Measurements from ENCODE around the gene EEFSEC.

EEFSEC gene

DNA sequence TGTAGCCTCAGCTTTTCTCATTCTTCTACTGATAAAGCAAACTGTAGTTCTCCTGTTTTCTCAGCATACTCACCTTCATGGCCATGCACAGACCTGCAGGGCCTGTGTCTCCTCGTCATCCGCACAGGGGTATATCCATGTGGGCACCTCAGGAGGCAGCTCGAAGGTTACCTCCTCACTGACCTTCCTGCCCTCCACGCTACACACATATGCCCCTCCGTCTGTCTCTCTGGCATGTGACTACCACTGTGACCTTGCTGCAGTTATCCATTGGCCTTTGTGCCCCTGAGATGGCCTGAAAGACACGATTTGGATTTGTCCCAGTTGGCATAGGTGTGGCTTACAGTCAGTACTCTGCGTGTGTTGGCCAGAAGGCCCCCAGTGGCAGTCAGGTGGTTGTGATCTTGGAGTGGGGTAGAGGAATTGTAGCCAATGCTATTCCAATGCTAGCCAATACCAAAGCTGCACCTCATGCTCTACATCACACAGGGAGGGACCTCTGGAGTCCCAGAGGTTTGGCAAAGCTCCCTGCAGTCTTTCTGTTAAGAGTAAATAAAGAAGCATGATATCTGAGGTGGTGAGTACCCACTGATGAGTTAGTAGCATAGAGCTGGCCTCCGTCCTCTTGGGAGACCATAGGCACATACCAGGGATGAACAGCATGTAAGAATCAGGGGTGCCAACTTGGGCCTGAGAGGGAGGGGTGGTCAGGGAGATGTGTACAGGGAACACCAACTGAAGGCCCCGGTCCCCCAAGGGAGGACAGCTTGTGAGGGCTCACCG lies 143.4 kb downstream of the EEFSEC start:
- no peak for FAIRE-seq

DNA sequence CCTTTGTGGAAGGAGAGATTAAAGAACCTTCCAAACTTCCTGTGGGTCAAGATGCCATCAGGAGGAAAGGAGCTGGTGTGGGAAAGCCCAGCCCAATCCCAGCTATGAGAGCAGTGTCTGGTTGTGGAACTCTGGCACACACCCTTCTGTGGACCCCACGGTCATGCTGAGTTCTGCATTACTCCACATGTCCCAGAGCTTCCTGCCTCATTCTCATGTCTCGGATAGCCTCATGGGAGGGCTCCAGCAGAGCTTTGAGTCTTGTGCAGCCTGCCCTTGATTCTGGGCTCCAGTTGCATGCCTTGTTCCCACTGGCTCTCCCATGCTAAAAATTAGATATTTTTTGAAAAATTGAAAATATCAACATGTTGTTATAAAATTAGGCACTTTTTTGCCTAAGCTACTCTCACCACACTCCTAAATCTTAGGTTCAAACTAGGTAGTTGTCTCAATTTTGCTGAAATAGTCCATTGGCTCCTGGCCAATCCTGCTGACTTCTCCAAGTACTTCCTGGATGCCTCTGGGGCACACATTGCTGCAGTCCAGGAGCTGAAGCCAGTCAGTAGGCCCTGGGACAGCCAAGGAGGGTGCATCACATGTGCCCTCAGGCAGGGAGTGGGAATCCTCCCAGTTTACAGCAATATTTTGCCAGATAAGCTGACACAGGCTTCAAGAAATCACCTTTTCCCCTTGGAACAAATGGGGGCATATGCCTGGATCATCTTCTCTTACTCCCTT lies 144.3 kb downstream of the EEFSEC start:
- FAIRE-seq: no peak

DNA sequence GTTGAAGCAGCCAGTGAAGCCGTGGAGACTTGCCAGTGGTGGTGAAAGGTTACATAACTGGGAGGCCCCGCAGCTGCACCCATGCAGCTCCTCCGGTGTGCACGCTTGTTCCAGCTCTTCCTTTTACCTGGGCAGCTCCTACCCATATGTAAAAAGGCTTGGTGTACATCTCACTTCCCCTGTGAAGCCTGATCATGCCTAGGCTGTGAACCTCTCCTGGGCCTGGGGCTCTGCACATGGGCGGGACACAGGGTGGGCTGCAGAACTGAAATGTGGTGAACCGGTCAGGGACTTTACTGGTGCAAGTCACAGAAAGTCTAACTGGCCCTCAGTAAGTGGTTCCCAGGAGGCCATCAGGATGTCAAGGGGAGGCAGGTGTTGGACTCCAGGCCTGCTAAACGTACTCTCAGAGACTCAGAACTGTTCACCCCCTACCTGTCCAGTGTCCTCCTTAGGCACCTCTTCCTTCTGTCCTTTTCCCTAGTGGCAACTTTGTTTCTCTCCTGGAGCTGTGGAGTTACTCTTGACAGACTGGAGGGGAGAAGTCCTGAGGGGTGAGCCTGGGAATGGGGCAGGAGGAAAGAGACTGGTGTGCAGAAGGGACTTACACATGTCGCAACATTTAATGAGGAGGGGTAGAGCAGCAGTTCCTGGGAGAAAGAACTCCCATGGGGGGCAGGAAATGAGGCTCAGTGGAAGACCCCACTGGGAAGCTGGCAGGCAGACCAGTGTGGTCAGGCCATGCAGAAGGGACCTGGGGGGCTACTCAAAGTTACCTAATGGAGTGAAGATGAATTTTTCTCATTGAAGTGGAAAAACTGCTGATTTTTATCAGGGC lies 148.1 kb downstream of the EEFSEC start:
- no peak for FAIRE-seq

DNA sequence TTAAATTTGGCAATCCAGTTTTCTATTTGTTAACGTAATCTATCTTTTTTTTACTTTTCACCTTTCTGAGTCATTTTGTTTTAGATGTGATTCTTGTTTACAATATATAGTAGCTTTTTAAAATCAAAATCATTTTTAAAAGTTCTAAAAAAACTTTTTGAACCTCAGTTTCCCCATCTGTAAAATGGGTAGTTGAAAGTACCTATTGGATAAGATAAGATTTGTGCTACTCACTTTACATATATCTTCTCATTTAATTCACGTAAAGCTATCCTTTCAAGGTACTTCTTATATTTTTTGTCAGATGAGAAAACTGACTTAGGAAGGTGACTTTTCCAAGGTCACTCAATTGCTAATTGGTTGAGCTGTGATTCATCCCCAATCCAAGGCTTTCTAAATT lies 153.2 kb downstream of the EEFSEC start:
- no peak for FAIRE-seq

DNA sequence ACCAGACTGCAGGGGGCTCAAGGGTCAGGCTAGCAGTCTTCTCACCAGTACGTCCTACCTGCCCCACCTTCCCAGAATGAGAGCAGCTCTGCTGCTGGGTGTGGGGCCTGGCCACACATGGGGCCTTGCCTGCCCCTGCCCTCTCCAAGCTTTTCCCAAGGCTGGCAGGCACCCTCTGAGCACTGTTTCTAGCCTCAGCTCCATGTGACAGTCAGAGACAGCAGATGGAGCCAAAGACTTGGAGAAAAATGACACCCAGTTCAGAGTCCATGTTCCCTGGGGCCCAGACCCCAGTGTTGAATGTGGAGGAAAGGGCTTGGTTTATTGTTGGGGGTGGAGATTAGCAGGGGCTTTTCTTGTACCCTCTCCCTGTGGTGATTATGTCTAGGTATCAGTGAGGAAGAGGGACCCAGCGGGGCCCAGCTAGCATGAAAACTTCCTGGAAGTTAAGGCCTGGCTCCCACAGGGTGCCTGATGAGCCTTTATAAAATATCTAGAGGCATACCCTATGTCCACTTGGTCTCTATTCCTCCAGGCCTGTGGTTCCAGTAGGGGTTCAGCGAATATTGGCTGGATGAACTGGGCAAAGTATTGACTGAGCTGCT lies 153.8 kb downstream of the EEFSEC start:
- no peak for FAIRE-seq

DNA sequence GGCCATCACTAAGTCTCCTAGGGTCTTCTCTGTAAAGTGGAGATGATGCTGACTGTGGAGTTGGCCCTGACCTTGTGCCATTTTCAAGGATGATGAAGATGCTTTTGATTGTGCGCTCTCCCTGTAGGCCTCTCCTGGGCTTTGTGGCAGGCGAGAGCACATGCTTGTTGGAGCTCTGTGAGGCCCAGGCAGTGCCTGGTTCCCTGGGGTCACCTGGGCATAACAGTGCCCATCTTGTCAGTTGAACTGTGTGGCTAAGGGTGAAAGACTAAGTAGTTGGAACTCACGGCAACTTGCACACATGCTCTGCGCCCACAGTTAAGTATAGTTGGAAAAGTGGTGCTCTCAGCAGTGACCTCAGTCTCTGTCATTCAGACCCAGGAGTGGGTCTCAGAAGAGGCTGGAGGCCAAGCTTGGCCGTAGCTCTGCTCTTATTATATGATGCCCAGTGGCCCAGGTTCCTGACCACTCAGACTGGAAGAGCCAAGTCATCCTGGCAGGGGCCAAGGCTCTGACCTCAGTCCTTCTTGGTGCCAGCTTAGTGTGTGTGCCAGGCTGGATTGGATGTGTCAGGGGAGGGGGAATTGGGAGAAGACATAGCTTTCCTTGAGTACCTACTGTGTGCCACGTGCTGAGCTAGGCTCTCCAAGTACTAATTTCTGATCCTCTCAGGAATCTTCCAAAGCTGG lies 154.6 kb downstream of the EEFSEC start:
- FAIRE-seq: no peak

DNA sequence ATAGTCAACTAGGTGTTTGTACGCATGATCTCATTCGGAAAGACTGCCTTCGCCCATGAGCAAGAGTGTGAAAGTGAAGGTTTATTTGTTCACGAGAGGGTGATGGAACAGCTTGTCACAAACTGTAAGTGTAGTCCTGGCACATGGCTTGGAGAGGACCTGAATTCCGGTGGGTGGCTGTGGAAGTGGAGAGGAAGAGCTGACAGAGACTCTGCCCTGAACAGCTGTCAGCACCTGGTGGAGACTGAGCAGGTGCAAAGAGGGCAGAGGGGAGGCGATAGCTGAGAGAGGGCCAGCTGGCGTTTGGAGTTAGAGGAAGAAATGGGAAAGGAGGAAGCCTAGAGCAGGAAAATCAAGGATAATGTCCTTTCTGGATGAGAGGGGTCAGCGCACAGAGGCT lies 155.7 kb downstream of the EEFSEC start:
- no peak for FAIRE-seq

DNA sequence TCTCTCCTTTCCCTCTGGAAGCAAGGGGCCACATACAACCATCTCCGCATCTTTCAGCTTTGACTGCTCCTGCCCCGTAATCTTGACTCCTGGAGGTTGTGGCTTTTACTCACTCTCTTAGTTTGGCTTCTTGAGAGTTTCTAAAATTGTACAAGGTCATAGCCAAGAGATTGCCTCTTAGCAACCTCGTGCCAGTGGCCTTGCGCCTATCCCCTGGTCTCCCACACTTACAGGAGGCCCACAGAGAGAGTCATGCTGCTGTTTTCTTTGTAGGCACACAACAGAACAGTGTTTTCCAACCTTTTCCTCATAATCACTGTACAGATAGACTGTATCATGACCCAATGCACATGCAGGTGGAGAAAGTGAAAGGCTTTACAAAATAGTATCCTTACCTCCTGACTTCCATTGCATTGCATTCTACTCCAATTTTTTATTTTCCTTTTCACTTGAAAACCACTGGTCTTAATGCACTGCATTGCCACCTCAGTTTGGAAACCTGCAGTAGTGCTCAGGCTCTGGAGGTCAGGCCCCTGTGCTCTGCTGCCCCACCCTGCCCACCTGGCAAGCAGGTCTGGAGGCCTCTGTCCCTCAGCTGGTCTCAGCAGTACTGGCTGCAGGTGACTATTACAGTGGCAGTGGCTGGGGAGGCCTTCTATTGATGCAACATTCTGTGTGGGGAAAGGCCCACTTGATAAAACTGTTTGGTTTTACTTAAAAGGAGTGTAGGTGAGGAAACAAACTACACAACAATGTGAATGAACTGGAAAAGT lies 157.2 kb downstream of the EEFSEC start:
- FAIRE-seq: no peak

DNA sequence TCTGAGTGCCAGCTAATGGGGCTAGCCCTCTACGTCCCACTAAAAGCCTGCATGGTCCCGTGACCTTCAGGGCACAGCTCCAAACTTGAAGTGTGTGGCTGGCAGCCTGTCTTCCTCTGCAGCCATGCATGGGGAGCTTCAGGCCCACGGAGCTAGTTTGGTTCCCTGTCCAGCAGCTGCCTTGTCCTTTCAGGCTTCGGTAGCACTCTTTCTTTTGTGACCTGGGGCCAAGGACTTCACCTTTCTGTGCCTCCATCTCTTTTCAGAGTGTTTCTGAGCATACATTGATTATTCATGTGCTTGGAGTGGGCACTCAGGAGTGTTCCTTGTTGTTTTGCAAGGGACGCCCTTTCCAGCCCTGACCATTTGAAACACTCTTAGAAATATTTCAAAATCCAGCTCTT lies 158.2 kb downstream of the EEFSEC start:
- FAIRE-seq: no peak

DNA sequence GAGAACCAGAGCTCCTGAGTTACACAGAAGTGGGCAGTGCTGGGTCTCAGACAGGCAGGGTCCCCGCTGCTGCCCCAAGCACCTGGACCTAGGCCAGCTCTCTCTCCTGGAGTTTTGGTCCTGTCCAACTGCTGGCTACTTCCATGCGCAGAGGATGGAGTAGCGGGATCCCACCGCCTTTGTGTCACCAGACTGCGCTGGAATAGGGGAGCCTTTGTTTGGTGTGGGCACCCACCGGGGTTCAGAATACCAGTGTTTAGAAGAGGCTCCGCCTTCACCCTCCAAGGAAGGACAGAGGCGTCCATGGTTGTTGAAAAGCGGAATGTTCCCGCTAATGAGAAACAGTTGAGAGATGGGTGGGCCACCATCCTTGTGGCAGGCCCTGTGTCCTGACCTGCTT lies 159.0 kb downstream of the EEFSEC start:
- FAIRE-seq: no peak

DNA sequence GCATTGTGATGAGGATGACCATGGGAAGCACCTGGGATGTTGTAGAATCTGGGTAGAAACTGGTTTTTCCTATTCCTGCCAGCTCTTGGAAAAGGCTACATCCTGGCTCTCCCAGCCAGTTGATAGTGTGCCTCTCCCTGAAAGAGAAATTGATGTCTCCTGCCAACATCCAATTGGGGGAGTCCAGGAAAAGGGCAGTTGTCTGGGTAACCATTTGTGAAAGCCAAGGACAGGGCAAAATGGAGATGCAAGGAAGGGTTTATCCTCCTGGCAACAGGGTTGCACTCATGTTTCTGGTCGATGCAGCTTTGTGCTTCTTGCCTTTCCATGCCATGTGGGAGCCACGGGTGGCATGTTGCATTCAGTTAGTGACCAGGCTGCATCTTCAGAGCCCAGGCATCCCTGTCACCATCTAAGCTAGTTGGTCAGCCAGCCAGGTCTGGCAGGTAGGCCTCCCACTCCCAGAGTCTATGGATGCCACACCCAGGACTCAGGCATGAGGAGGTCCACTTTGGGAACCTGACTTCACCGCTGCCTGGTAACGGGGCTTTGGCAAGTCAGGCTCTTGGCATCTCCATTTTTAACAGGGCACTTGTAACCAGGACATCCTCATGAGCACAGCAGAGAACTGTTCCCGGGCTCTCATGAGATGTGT lies 159.9 kb downstream of the EEFSEC start:
- FAIRE-seq: no peak

DNA sequence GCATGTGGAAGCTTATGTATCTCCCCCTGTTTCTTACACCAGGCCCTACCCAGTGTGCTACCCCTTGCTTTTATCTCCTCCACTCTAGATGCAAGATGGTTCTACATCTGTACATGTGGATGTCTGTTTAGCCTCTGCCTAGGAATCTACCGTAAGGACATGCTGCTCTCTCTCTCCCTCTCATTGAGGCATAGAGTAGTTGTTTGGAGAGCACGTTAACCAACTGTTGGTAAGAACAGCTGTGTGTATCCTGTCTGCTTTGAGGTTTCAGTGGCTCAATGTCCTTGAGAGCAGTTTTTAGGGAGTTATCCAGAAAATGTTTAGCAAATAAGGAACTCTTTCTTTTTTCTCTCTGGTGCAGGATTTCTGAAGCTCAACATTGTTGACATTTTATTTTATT lies 160.7 kb downstream of the EEFSEC start:
- no peak for FAIRE-seq

DNA sequence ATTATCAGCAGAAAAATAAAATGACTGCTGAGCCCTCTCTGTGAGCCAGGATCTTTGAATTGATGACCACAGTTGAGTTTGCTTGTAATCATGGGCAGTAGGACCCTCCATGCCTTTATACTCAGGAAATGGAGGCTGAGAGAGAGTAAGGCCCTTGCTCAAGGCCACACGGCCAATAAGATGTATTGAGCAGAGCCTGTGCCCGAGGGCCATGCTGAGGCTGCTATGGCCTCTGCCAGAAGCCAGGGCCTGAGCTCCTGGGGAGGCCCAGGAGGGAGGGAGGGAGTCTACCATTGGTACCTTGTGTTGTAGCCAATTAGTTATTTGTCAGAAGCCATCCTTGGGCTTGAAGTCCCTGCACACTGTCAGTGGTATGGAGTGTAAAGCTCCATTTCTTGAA lies 162.0 kb downstream of the EEFSEC start:
- no peak for FAIRE-seq

DNA sequence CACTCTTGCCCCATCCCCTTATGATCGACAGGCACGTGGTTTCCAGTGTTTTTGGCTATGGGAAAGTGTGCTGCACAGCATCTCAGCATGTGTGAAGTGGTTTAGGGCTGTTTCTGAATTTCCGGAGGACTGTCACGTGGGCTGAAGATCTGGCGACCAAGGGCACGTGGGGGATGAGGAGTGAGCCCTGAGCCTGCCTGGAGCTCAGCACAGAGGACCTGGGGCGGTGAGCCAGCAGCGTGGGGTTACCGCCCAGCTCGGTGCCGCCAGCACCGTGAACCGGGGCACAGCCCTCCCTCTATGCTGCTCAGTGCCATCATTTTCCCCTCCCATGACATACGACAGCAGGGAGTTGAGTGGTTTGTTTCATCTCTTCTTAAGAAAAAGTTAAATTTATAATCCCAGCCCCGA lies 163.2 kb downstream of the EEFSEC start:
- FAIRE-seq: no peak

DNA sequence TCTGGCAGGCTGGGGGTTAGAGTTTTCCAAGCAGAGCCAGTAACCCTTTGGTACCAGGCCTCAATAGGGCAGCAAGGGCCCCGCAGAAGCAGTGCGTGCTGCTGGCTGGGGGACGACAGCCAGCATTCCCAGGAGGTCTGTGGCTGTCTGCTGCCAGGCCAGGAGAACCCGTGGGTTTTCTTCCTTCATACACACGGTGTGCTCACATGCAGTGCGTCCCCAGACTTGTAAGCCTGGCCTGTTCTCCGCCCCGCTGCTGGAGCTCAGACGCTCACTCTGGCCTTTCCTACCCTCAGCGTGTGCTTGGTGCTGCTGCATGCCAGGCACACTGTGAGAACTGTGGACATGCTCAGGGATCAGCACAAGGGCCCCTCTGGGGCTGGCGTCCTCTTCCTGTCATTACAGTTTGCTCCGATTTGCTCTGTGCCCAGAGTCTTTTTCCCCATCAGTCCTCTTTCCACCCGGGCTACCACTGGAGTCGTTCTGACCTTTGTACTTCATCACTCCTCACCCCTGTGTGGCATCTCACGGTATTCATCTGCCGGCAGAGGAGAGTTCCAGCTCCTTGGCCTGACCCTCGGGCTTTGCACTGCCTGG lies 163.9 kb downstream of the EEFSEC start:
- FAIRE-seq: no peak

DNA sequence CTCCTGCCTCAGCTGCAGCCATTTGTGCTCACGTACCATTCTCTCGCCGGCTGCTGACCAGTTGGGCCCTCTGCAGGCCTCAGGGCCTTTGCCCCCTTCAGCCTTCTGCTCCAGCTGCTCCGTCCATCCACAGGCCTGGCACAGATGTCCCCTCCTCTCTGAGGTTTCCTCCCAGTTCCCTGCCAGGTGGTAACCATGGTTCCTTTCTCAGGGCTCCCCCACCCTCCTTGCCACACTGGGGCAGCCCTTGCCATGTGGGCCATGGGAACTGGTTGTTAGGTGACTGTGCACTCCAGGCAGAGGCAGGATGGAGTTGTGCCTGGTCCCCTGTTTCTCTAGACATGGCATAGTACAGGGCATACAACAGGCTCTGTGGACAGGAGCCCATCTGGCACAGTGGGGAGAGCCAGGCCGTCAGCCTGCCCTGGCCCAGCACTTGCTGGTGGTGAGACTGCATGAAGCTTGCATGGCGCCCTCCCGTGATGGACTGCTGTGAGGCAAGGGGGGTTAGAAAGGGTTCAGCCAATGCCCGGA lies 164.5 kb downstream of the EEFSEC start:
- FAIRE-seq: no peak

DNA sequence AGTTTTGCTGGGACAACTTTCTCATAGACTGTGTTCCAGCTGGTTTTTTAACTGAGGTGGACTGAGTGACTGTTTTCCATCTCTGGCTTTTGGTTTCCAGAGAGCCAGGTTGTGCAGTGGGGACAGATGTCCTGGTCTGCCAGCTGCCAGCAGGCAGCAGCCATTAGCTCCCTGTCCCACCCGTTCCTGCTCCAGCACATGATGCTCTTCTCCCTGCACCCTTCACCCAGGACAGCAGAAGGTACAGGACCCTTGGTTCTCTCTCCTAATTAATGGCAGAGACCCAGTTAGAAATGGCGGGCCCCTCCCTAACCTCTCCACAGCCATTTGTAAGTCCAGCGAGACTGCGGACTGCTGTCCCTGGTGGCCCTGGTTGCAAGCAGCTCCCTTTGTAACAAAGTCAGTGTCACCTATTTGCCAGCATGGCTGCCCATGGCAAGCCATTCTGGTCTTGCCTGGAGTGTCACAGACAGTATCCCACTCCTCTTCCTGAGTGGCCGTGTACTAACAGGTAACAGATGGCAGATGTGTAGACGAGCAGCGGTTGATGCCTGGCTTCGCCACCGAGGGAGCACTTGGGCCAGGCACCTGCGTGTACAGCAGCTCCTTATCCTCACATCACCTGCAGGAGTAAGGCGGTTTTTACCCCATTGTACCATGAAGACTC lies 165.1 kb downstream of the EEFSEC start:
- no peak for FAIRE-seq

DNA sequence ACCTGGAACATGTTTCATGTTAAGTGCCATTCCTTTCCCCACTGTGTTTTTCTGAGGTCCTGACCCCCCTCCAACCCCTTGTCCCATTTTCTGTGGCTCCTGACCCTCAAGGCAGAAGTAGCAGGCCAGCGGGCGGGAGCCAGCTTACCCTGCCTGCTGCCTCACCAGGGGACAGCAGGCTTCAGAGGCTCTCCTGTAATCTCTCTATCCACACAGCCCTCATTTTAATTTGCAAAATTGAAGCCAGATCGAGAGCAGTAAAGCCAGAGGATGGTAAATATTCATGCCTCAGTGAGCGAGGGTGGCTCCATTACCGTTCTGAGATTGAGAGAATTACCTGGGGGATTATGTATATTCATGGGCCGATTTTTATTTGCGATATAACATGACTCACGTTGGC lies 165.8 kb downstream of the EEFSEC start:
- FAIRE-seq: no peak

DNA sequence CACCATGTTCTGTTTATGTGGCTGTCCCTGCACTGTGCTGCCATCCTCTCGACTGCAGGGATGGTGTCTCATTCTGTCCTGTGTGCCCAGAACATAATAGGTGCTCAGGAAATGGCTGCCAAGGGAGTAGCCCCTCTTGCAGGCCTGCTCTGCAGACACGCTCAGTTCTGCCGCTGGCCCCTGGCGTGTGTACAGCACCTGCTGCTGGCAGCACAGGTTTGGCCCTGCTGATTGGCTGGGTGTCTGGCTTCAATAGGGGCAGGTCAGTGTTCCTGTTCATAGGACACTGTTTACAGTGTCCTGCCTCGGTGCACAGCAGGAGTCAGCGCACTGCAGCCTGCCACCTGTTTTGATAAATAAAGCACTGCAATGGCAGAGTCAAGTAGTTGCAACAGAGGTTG lies 166.5 kb downstream of the EEFSEC start:
- no peak for FAIRE-seq
